Activated naive CD4-positive, alpha-beta T cell treated with anti-CD3 and anti-CD28 coated beads for 36 hours (primary cell): Measurements from ENCODE around the gene NCK1. TPM values are rescaled to one million over a fixed set of nuclear protein-coding genes. Genes with fewer than 3 reads are reported as not detected.

ENCODE experiments used
- total RNA-seq, 2 experiments: library from RNA; stranded (reverse); gene quantifications; one replicate each; pipeline ENCODE4 v1.2.3, GENCODE V29; 2021

The NCK1 gene
- total RNA-seq, 2 experiments from 2014 or later = 24.1 to 29.2 TPM

Other genes with a start within 250 kb of the NCK1 start
- gene STAG1, start 109.8 kb upstream of the NCK1 start, total RNA-seq = 10 to 100 TPM; 28.0 to 29.7 TPM
- under 1 TPM in 1 of 2 experiments, not detected in 1; 0.31 TPM for gene SLC35G2, start 43.1 kb upstream of the NCK1 start, total RNA-seq
- gene IL20RB, start 95.8 kb downstream of the NCK1 start, total RNA-seq = under 1 TPM; 0.48 to 0.59 TPM